ENCODE measurements around the gene ZMYND15.

DNA sequence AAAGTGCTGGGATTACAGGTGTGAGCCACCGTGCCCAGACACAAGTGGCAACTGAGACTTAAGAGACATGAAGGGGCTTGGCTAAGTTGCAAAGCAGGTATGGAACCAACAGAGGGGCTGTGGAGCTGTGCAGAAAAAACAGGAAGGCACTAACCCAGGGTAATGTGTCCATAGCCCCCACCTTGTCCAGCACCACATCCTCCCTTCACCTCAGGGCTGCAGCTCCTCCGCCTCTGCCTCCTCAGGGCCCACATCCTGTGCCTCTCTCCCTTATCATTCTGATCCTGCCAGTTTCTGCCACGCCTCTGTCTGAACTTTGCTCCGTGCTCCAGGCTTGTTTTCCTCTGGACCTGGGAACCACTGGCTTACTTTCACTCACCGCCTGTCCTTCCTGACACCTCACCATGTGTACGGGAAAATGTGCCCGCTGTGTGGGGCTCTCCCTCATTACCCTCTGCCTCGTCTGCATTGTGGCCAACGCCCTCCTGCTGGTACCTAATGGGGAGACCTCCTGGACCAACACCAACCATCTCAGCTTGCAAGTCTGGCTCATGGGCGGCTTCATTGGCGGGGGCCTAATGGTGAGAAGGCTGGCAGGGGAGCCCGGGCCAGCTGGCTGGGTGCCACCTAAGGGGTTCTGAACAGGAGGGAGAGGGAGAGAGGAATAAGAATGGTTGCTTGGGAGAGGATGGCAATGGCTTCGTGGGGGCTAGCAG lies 32.0 kb downstream of the ZMYND15 start, which contains the start of gene TM4SF5:
- TF ChIP-seq EZH2 (IDR thresholded peaks at IDR 0.05) (no peak), EZH2phosphoT487 (IDR thresholded peaks at IDR 0.05) (no peak)
- TF ChIP-seq, protein P1, sequence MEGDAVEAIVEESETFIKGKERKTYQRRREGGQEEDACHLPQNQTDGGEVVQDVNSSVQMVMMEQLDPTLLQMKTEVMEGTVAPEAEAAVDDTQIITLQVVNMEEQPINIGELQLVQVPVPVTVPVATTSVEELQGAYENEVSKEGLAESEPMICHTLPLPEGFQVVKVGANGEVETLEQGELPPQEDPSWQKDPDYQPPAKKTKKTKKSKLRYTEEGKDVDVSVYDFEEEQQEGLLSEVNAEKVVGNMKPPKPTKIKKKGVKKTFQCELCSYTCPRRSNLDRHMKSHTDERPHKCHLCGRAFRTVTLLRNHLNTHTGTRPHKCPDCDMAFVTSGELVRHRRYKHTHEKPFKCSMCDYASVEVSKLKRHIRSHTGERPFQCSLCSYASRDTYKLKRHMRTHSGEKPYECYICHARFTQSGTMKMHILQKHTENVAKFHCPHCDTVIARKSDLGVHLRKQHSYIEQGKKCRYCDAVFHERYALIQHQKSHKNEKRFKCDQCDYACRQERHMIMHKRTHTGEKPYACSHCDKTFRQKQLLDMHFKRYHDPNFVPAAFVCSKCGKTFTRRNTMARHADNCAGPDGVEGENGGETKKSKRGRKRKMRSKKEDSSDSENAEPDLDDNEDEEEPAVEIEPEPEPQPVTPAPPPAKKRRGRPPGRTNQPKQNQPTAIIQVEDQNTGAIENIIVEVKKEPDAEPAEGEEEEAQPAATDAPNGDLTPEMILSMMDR (IDR thresholded peaks at IDR 0.05), result no peak
